Eye (tissue), 1 donor: ENCODE data around the gene HMCN2.
"Not testable (repeated sequence)": the region's sequence is repeated elsewhere in the genome, so short reads cannot be mapped to it uniquely, and the experiment has no call there.

ENCODE experiments used
- DNase-seq: peaks from one replicate; pipeline ENCODE4 v3.0.0-alpha.2; 2015

HMCN2 gene

GRCh38 chr9:130421154-130421801 is 155.7 kb downstream of the HMCN2 start:
- no peak for DNase-seq

- peak; percentile 95 for DNase-seq
Observed at GRCh38 chr9:130421802-130422276, 156.3 kb downstream of the HMCN2 start.

GRCh38 chr9:130422546-130422945 is 157.0 kb downstream of the HMCN2 start:
- no peak for DNase-seq

- DNase-seq: peak; percentile 43
Observed at GRCh38 chr9:130423272-130423671, 157.7 kb downstream of the HMCN2 start.

GRCh38 chr9:130424595-130425454 is 159.3 kb downstream of the HMCN2 start:
- no peak for DNase-seq

GRCh38 chr9:130425741-130426466 is 160.3 kb downstream of the HMCN2 start:
- DNase-seq: no peak

- no peak for DNase-seq
Observed at GRCh38 chr9:130426467-130426773, 160.9 kb downstream of the HMCN2 start.

- DNase-seq: peak; percentile 63
Observed at GRCh38 chr9:130426883-130427282, 161.3 kb downstream of the HMCN2 start.

- DNase-seq: no peak
Observed at GRCh38 chr9:130427326-130427725, 161.8 kb downstream of the HMCN2 start.

- no peak for DNase-seq
Observed at GRCh38 chr9:130428086-130428665, 162.6 kb downstream of the HMCN2 start.

- DNase-seq: no peak
Observed at GRCh38 chr9:130429381-130429780, 163.8 kb downstream of the HMCN2 start.

- no peak for DNase-seq
Observed at GRCh38 chr9:130429831-130430230, 164.3 kb downstream of the HMCN2 start.

GRCh38 chr9:130430232-130430631 is 164.7 kb downstream of the HMCN2 start:
- DNase-seq: no peak

- DNase-seq: no peak
Observed at GRCh38 chr9:130430734-130431535, 165.4 kb downstream of the HMCN2 start.

- no peak for DNase-seq
Observed at GRCh38 chr9:130431536-130432303, 166.2 kb downstream of the HMCN2 start.

GRCh38 chr9:130432362-130432761 is 166.8 kb downstream of the HMCN2 start:
- DNase-seq: no peak

GRCh38 chr9:130432796-130433167 is 167.2 kb downstream of the HMCN2 start:
- no peak for DNase-seq

- DNase-seq: peak; percentile 83
Observed at GRCh38 chr9:130433168-130433946, 167.8 kb downstream of the HMCN2 start.

GRCh38 chr9:130433947-130434262 is 168.3 kb downstream of the HMCN2 start:
- DNase-seq: no peak

- DNase-seq: not testable (repeated sequence)
Observed at GRCh38 chr9:130434656-130435055, 169.1 kb downstream of the HMCN2 start.
